Measurements from ENCODE around the gene MPG. TPM values are rescaled to one million over a fixed set of nuclear protein-coding genes. Genes with fewer than 3 reads are reported as not detected.

The MPG gene
- total and polyA plus RNA-seq, 2 of the 8 experiments (the other 6 are each of a cell fraction or from before 2014, with no cell fraction given): 37.6 to 83.7 TPM

DNA sequence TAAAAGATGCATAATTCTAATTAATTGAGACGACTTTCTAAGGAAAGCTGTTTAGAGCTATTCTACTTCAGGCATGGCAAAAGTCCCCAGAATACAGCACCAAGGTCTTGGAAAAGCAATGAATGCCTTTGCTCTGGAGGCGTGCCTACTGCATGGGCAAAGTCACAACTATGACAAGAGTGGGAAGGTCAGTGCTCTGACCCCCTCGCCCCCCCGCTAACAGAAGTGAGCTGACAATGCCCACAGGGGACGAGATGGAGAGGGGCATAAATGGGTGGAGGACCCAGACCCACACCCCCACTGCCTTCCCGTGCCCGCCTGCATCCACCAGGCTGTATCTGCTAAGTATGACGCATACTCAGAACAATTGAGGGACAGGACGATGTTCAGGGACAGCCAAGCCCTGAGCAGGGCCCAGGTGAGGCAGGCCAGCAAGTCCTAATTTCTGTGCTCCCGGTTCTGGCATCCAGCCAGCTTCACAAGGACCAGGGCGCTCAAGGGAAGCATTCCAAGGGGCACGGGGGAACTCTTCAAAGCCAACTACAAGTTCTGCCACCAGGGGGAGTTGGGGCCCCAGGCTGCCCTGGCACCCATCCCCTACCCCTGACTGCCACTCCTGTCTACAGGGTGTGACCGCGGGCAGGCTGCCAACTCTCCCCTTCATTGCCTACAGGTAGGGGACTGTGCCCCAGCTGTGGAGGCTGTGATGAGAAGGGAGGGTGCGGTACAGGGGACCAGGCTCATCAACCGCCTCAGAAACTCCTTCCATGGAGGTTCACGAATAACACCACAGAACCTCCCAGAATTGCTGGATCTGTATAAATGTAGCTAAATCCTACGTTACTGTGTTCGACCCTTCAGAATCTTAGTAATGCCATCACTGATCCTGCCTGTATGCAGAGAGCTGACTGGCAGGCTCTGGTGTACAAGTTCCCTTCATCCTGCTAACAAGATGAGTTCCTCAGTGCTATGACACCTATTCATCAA, 39.6 kb downstream of the MPG start (continued):
- TF ChIP-seq HDAC2 (IDR thresholded peaks at IDR 0.05; ENCODE audit: borderline replicate concordance in 1 of 2, low read depth in 2 of 2, low read length in 2 of 2): no peak
- peak; percentile 73; the same call in 1 of the 2 replicates for TF ChIP-seq YY1 (IDR thresholded peaks at IDR 0.05; ENCODE audit: low read depth, low read length)
- no peak for TF ChIP-seq ATF2 (IDR thresholded peaks at IDR 0.05; ENCODE audit: low read length)
- TF ChIP-seq SP1 (IDR thresholded peaks at IDR 0.05; ENCODE audit: low read depth, low read length): no peak
- TF ChIP-seq CHD7 (IDR thresholded peaks at IDR 0.05; ENCODE audit: insufficient replicate concordance, low read length): no peak
- no peak for TF ChIP-seq CBX8 (IDR thresholded peaks at IDR 0.05; ENCODE audit: borderline replicate concordance, low read depth, low read length)
- no peak for TF ChIP-seq RBBP5 (IDR thresholded peaks at IDR 0.05; ENCODE audit: borderline replicate concordance, low read depth, low read length)

Data from H1 (cell line).